ENCODE data around the gene SNX25.

Gene SNX25

GRCh38 chr4:185334326-185334725 is 124.9 kb downstream of the SNX25 start:
- Histone ChIP-seq H3K27ac (ENCODE audit: insufficient read depth, low read depth, low read length, poor library complexity, severe bottlenecking) (no peak overlapping the region), H3K36me3 (ENCODE audit: control insufficient read depth, insufficient read depth, low read length) (no peaks in the 10 kb centered on the region), H3K4me1 (ENCODE audit: control insufficient read depth, insufficient read depth, low read length) (no peaks in the 10 kb centered on the region), H3K4me3 (ENCODE audit: insufficient read depth, low read depth, low read length) (no peak overlapping the region), H3K9me3 (ENCODE audit: control insufficient read depth, low read length) (no peaks in the 10 kb centered on the region), H3K27me3 (ENCODE audit: control insufficient read depth, insufficient read depth, low read length, poor library complexity, severe bottlenecking) (no peaks in the 10 kb centered on the region)
- WGBS, 2 experiments = 95 to 100% methylated on average over 3 to 4 of the region's 4 CpGs

GRCh38 chr4:185335579-185335978 is 126.2 kb downstream of the SNX25 start:
- Histone ChIP-seq H3K4me3 (ENCODE audit: insufficient read depth, low read depth, low read length) (no peak overlapping the region), H3K36me3 (ENCODE audit: control insufficient read depth, insufficient read depth, low read length) (no peaks in the 10 kb centered on the region), H3K27ac (ENCODE audit: insufficient read depth, low read depth, low read length, poor library complexity, severe bottlenecking) (no peak overlapping the region), H3K27me3 (ENCODE audit: control insufficient read depth, insufficient read depth, low read length, poor library complexity, severe bottlenecking) (no peaks in the 10 kb centered on the region), H3K9me3 (ENCODE audit: control insufficient read depth, low read length) (no peaks in the 10 kb centered on the region), H3K4me1 (ENCODE audit: control insufficient read depth, insufficient read depth, low read length) (no peaks in the 10 kb centered on the region)
- 100% methylated on average over 1 of the region's 1 CpG for WGBS, 2 experiments

DNA sequence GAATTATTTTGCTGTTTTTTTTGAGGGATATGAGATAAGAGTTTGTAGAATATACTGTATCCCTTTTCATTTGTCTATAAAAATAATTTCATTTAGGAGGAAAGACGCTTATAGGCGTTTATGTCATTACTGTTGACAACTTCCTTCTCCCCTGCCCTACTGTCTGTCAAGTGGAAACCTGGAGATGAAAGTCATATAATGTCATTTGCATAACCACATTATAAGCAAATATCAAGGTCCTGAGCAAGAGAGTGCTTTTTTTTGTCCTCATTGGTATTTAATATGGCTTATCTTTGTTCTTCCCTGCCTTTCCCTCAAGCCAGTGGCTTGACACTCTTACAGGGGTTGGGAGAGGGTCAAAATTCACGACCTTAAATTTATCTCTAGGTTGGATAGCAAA is 130.5 kb downstream of the SNX25 start:
- 95 to 97% methylated on average over 1 to 3 of the region's 3 CpGs for WGBS, 2 experiments
- Histone ChIP-seq H3K27me3 (ENCODE audit: control insufficient read depth, insufficient read depth, low read length, poor library complexity, severe bottlenecking) (no peaks in the 10 kb centered on the region), H3K4me1 (ENCODE audit: control insufficient read depth, insufficient read depth, low read length) (no peaks in the 10 kb centered on the region), H3K4me3 (ENCODE audit: insufficient read depth, low read depth, low read length) (no peak overlapping the region), H3K9me3 (ENCODE audit: control insufficient read depth, low read length) (no peaks in the 10 kb centered on the region), H3K36me3 (ENCODE audit: control insufficient read depth, insufficient read depth, low read length) (no peaks in the 10 kb centered on the region), H3K27ac (ENCODE audit: insufficient read depth, low read depth, low read length, poor library complexity, severe bottlenecking) (no peak overlapping the region)

- no peaks in the 10 kb centered on the region for H3K4me1 ChIP-seq (ENCODE audit: control insufficient read depth, insufficient read depth, low read length)
- WGBS, 2 experiments = 93 to 100% methylated on average over 2 of the region's 2 CpGs
- no peak overlapping the region for H3K27ac ChIP-seq (ENCODE audit: insufficient read depth, low read depth, low read length, poor library complexity, severe bottlenecking)
- H3K4me3 ChIP-seq (ENCODE audit: insufficient read depth, low read depth, low read length) = no peak overlapping the region
- H3K27me3 ChIP-seq (ENCODE audit: control insufficient read depth, insufficient read depth, low read length, poor library complexity, severe bottlenecking) = no peaks in the 10 kb centered on the region
- no peaks in the 10 kb centered on the region for H3K36me3 ChIP-seq (ENCODE audit: control insufficient read depth, insufficient read depth, low read length)
- H3K9me3 ChIP-seq (ENCODE audit: control insufficient read depth, low read length) = no peaks in the 10 kb centered on the region
Observed at GRCh38 chr4:185341377-185341776, 132.0 kb downstream of the SNX25 start.

- Histone ChIP-seq H3K27me3 (ENCODE audit: control insufficient read depth, insufficient read depth, low read length, poor library complexity, severe bottlenecking) (no peaks in the 10 kb centered on the region), H3K4me1 (ENCODE audit: control insufficient read depth, insufficient read depth, low read length) (no peaks in the 10 kb centered on the region), H3K4me3 (ENCODE audit: insufficient read depth, low read depth, low read length) (no peak overlapping the region), H3K27ac (ENCODE audit: insufficient read depth, low read depth, low read length, poor library complexity, severe bottlenecking) (no peak overlapping the region), H3K36me3 (ENCODE audit: control insufficient read depth, insufficient read depth, low read length) (peaks cover 2% of the 10 kb centered on the region), H3K9me3 (ENCODE audit: control insufficient read depth, low read length) (no peaks in the 10 kb centered on the region)
- 95 to 97% methylated on average over 6 of the region's 6 CpGs for WGBS, 2 experiments
Observed at GRCh38 chr4:185341841-185342240, 132.4 kb downstream of the SNX25 start.

GRCh38 chr4:185343726-185344581 is 134.6 kb downstream of the SNX25 start:
- Histone ChIP-seq H3K4me1 (ENCODE audit: control insufficient read depth, insufficient read depth, low read length) (no peaks in the 10 kb centered on the region), H3K4me3 (ENCODE audit: insufficient read depth, low read depth, low read length) (no peak overlapping the region), H3K27me3 (ENCODE audit: control insufficient read depth, insufficient read depth, low read length, poor library complexity, severe bottlenecking) (no peaks in the 10 kb centered on the region), H3K27ac (ENCODE audit: insufficient read depth, low read depth, low read length, poor library complexity, severe bottlenecking) (no peak overlapping the region), H3K9me3 (ENCODE audit: control insufficient read depth, low read length) (no peaks in the 10 kb centered on the region), H3K36me3 (ENCODE audit: control insufficient read depth, insufficient read depth, low read length) (peaks cover 11% of the 10 kb centered on the region)
- 90 to 95% methylated on average over 15 of the region's 15 CpGs for WGBS, 2 experiments

DNA sequence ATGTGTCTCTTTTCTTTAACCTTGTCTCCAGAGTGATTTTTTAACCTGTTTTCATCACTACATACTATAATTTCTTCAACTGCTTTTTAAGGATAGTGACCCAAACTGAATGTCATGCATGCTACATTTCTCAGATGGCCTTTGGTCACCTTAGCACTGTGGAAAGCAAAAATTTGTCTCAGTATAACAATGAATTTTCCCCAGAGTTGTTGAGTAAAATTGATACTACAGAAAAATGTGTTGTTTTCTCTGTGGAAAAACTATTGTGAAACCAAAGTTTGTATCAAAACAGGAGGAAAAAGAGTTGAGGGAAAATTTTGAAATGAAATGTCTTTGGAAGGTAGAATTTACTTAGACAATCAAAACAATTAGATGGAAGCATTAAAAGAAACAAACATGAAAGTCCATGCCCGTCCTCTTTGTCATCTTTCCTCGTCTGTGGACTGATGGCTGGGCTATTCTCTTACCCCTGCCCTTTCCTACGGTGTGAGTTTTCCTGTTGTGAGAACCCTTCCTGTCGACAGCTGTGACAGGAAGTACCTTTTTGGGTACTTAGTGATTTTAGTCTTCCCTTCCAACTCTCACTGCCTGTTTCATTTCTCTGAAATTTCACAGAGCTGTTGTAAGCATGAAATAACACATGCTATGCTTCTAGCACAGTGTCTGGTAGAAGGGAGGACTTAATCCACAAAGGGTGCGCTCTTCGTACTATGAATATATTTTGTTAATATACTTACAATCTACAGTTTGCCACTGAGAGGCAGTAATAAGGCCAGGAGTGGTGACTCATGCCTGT is 135.5 kb downstream of the SNX25 start:
- WGBS, 2 experiments = 89 to 92% methylated on average over 4 to 5 of the region's 6 CpGs
- no peaks in the 10 kb centered on the region for H3K4me1 ChIP-seq (ENCODE audit: control insufficient read depth, insufficient read depth, low read length)
- peaks cover 12% of the 10 kb centered on the region for H3K36me3 ChIP-seq (ENCODE audit: control insufficient read depth, insufficient read depth, low read length)
- no peaks in the 10 kb centered on the region for H3K27me3 ChIP-seq (ENCODE audit: control insufficient read depth, insufficient read depth, low read length, poor library complexity, severe bottlenecking)
- H3K9me3 ChIP-seq (ENCODE audit: control insufficient read depth, low read length) = no peaks in the 10 kb centered on the region
- H3K27ac ChIP-seq (ENCODE audit: insufficient read depth, low read depth, low read length, poor library complexity, severe bottlenecking) = no peak overlapping the region
- H3K4me3 ChIP-seq (ENCODE audit: insufficient read depth, low read depth, low read length) = no peak overlapping the region

DNA sequence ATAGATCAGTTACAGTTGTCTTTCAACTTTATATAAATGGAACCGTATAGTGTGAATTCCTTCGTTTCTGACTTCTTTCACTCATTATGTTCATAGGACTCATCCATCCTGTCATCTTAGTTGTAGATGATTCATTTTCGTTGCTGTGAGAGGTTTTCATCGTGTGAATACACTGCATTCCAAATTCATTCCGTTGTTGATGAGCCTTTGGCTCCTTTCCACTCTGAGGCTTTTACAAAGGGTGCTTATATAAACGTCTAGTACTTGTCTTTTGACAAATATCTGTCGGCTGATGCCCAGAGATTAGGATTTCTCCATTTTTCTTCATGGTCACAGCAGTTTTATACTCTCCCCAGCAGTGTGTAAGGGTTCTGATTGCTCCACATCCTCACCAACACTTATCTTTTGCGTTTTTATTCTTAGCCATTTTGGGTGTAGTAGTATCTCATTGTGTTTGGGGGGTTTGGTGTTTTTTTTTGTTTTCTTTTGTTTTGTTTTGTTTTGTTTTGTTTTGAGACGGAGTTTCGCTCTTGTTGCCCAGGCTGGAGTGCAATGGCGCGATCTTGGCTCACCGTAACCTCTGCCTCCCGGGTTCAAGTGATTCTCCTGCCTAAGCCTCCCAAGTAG is 137.7 kb downstream of the SNX25 start:
- WGBS, 2 experiments = 95% methylated on average over 14 of the region's 14 CpGs
- Histone ChIP-seq H3K9me3 (ENCODE audit: control insufficient read depth, low read length) (no peaks in the 10 kb centered on the region), H3K27ac (ENCODE audit: insufficient read depth, low read depth, low read length, poor library complexity, severe bottlenecking) (no peak overlapping the region), H3K36me3 (ENCODE audit: control insufficient read depth, insufficient read depth, low read length) (peaks cover 12% of the 10 kb centered on the region), H3K4me1 (ENCODE audit: control insufficient read depth, insufficient read depth, low read length) (no peaks in the 10 kb centered on the region), H3K4me3 (ENCODE audit: insufficient read depth, low read depth, low read length) (no peak overlapping the region), H3K27me3 (ENCODE audit: control insufficient read depth, insufficient read depth, low read length, poor library complexity, severe bottlenecking) (no peaks in the 10 kb centered on the region)

GRCh38 chr4:185351691-185352090 is 142.3 kb downstream of the SNX25 start:
- Histone ChIP-seq H3K4me3 (ENCODE audit: insufficient read depth, low read depth, low read length) (no peak overlapping the region), H3K36me3 (ENCODE audit: control insufficient read depth, insufficient read depth, low read length) (peaks cover 15% of the 10 kb centered on the region), H3K4me1 (ENCODE audit: control insufficient read depth, insufficient read depth, low read length) (no peaks in the 10 kb centered on the region), H3K9me3 (ENCODE audit: control insufficient read depth, low read length) (no peaks in the 10 kb centered on the region), H3K27ac (ENCODE audit: insufficient read depth, low read depth, low read length, poor library complexity, severe bottlenecking) (no peak overlapping the region), H3K27me3 (ENCODE audit: control insufficient read depth, insufficient read depth, low read length, poor library complexity, severe bottlenecking) (no peaks in the 10 kb centered on the region)
- WGBS, 2 experiments = 87 to 88% methylated on average over 13 of the region's 13 CpGs

- Histone ChIP-seq H3K4me3 (ENCODE audit: insufficient read depth, low read depth, low read length) (no peak overlapping the region), H3K4me1 (ENCODE audit: control insufficient read depth, insufficient read depth, low read length) (no peaks in the 10 kb centered on the region), H3K9me3 (ENCODE audit: control insufficient read depth, low read length) (no peaks in the 10 kb centered on the region), H3K27me3 (ENCODE audit: control insufficient read depth, insufficient read depth, low read length, poor library complexity, severe bottlenecking) (no peaks in the 10 kb centered on the region), H3K27ac (ENCODE audit: insufficient read depth, low read depth, low read length, poor library complexity, severe bottlenecking) (no peak overlapping the region), H3K36me3 (ENCODE audit: control insufficient read depth, insufficient read depth, low read length) (peaks cover 10% of the 10 kb centered on the region)
- 94% methylated on average over 7 of the region's 7 CpGs for WGBS, 2 experiments
Observed at GRCh38 chr4:185352202-185352601, 142.8 kb downstream of the SNX25 start.
